CD4-positive, alpha-beta T cell treated with Interleukin-15 for 1 hour (primary cell): ENCODE data around the gene ARFGEF3.

ENCODE experiments used
- DNase-seq: peaks from one replicate; pipeline ENCODE4 v3.0.0-alpha.2; 2020

ARFGEF3 gene

GRCh38 chr6:138370631-138371451 lies 209.1 kb downstream of the ARFGEF3 start:
- DNase-seq: no peak

DNA sequence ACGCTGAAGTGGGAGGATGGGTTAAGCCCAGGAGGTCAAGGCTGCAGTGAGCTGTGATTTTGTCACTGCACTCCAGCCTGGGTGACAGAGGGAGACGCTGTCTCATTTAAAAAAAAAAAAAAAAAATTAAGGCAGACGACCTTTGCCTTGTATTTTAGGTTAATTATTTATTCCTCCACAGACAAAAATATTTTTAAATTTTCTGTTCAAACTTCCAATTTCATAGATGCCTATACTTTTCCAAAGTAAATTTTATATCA lies 209.6 kb downstream of the ARFGEF3 start:
- no peak for DNase-seq

GRCh38 chr6:138371720-138372119 lies 210.0 kb downstream of the ARFGEF3 start:
- DNase-seq: no peak

DNA sequence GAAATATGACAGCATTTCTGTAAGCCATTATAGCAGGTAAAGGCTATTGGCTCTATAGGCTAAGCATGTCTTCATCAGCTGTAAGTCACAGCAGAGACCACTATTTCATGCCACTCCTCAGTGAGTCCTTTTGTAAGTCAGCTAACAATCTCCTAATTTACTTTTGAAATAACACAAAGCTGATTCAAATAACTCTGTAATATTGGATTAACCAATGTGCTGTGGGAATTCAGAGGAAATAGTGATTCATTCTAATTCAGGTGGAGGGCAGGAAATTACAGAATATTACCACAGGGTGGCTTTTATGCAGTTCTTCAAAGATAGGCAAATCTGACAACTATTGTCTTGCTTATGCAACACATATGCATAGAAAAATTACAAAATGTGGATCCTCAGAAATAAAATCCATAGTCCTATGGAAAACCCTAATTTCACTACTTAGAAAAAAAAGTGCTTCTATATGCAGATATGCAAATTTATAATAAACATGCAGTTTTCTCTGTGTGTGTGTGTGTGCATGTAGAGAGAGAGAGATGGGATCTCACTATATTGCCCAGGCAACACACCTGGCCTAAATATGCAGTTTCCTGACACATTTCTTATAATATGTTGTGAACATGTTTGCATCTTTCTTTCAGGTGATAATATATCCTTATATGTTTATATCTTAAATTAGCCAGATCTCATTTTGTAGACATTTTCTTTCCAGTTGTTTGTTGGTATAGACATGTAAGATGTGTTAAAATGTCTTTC lies 211.1 kb downstream of the ARFGEF3 start:
- DNase-seq: no peak

DNA sequence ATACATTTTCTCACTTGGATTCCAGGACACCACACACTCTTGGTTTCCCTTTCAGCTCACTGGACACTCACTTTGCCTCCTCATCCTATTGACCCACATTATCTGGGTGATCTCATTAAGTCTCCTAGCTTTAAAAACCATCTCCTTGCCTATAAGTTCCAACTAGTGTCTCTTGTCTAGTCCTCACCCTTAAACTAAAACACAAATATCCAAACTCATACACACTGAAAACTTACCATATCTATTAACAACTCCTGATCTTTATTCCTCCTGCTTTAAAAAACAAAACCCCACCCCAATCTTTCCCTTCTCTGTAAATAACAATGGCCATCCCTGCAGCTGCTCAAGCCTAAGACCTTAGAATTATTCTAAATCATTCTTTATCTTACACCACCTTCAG lies 212.5 kb downstream of the ARFGEF3 start:
- DNase-seq: no peak

DNA sequence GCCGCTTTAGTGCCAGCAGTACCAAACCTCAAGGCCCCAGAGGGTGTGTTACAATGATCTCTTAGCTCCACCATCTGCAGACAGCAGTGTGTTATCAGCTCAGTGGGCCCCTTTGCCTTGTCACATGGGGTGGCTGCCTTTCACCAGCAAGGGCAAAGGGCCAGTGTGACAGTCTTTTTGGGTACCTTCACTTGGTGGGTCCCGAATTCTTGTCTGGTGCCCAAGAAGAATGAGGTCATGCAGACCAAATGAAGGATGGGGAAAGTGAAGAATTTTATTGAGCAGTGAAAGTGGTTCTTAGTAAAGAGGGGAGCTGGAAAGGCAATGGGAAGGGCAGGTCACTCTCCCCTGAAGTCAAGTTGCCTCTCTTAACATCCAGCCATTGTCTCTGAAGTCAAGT lies 213.1 kb downstream of the ARFGEF3 start:
- no peak for DNase-seq

DNA sequence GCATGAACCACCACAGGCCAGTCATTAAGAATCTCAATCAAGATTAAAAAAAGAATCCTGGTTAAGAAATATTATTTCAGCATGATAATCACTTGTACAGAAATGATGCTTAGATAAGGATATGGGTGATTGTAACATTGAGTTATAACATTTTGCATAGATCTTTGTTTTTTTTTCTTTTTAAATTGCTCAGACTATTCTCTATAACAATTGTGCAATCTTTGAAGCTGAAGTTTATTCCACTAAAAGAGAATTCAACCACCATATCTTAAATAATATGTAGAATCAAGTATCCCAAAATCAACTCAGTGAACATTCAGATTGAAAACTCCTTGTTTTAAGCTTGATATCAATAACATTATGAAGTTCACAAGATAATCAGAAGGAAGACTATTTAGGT lies 215.3 kb downstream of the ARFGEF3 start:
- no peak for DNase-seq

GRCh38 chr6:138377844-138378243 lies 216.1 kb downstream of the ARFGEF3 start, which contains the start of gene SMIM28:
Gene SMIM28, plus strand, starts transcription at chr6:138377905. Its CDS starts 168 bp downstream, at chr6:138378073.
- no peak for DNase-seq

DNA sequence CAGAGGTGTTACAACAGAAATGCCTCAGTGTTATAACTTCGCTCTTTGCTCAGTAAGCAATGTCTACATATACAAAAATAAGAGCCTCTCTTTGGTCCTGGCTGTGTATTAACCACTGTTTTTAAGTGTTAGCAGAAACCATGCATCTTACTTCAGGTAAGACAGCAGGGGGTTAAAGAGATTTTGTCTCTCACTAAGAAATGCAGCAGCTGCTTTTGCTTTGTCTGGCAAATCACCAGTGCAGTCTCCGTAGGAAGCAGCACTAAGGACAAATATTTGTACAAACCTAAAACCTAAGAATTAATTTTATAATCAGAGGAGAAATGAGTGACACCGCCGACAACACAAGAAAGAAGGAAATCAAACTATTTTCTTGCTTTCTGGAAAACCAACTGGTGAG lies 216.7 kb downstream of the ARFGEF3 start:
- DNase-seq: no peak

GRCh38 chr6:138382498-138383265 lies 220.9 kb downstream of the ARFGEF3 start:
- DNase-seq: no peak

DNA sequence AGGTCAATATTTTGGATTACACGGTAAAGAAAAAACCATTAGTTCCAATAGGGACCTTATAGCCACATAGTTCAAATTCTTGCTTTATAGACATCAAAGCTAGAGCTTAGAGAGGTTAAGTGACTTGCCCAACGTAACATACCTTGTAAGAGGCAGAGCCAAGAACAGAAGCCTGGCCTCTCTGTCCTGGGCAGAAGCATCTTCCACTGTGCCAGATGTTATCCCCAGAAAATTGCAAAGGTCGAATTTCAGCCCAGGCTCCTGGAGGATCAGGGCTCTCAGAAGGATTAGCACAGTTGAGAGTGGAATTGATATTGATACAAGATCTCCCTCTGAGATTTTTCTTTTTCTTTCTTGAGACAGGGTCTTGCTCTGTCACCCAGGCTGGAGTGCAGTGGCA lies 222.0 kb downstream of the ARFGEF3 start:
- DNase-seq: no peak

DNA sequence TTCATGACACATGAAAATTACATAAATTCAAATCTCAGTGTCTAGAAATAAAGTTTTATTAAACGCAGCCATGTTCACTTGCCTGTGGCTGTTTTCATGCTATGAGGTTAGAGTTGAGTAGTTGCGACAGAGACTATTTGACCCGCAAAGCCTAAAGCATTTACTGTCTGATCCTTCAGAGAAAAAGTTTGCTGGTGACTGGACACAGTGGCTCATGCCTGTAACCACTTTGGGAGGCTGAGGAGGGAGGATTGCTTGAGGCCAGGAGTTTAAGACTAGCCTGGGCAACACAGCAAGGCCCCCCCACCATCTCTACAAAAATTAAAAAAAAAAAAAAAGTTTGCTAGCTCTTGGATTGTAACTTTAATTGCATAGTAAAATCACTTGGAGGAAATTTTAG lies 225.2 kb downstream of the ARFGEF3 start:
- DNase-seq: no peak

DNA sequence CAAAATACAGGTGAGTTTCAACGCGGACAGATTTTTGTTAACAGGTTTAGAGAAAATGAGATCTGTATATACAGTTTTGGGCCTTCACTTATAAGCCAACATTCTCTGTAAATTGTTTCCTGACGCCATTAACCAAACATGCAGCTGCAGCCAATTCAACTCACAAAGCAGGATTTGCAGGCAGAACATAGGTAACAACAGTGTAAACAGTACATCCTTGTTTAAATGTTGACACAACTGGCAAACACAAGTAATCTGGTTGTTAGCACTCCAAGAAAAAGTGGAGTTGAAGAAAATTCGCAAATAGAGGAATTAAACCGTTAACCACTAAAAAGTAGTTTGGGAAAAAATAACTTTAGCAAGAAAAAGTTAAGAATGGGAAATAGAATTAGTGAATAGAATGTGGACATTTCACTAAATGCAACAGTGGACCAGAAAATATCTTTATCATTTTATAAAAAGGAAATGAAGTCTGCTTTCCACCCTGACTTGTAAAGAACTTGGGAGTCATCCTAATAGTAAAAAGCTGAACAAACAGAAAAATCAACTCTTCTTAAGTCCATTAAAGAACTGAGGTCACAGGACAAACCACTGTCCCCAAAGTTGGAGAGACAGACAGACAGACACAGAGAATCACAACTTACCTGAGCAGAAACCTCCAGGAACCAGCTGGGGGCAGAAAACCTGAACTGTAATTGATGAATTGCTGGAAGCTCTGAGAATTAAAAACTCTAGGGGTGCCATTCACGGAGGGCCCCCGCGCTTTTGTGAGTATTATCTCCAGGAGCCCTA lies 226.0 kb downstream of the ARFGEF3 start:
- DNase-seq: no peak

GRCh38 chr6:138389551-138389950 lies 227.8 kb downstream of the ARFGEF3 start:
- DNase-seq: no peak
